ENCODE data around the gene YBX2. TPM values are rescaled to one million over a fixed set of nuclear protein-coding genes. Genes with fewer than 3 reads are reported as not detected.
"Not testable (repeated sequence)": the region's sequence is repeated elsewhere in the genome, so short reads cannot be mapped to it uniquely, and the experiment has no call there.

Gene YBX2
- 1 to 10 TPM; 1.2 to 2.4 (median 1.4) TPM for polyA plus RNA-seq (ENCODE audit: insufficient read depth in 1 of 5, insufficient read length in 5 of 5, low replicate concordance in 1 of 5)
- long read RNA-seq, donor 1 = 0 reads
- long read RNA-seq, donor 2 = 0 reads
- long read RNA-seq, donor 3, full-length matches to known transcripts = 2 of 2 reads
- long read RNA-seq, donor 3, partial matches to known transcripts = 0 of 2 reads
- long read RNA-seq, donor 3, other reads (novel, unspliced or antisense) = 0 of 2 reads
- long read RNA-seq, donor 4 = 0 reads
- long read RNA-seq, donor 5 = 0 reads
- long read RNA-seq, donor 6 = 0 reads
- long read RNA-seq, donor 7, partial matches to known transcripts = 0 of 1 reads
- long read RNA-seq, donor 7, other reads (novel, unspliced or antisense) = 0 of 1 reads
- long read RNA-seq, donor 8 = 0 reads

DNA sequence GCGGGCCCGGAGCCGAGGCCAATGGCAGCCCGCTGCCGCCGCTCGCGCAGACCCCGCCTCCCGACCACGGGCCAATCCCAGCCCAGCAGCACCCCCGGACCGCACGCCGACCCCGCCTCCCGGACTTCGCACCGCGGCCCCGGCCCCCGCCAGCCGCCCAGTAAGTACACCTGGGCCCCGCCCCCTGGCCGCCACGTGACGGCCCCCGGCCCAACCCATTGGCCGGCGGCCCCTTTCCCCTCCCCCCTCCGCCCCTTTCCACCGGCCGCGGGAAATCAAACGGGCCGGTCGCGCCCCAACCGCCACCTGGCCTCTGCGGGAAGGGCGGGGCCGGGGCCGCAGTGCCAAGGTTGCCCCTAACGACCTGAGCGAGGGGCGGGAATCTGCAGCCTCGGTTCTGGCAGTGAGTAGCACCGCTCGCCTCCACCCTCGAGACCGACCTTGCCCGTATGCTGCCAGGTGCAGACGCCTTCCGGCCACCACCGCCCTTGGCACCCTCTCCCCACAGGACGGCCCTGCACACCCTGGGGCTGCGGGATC lies at the start of gene YBX2:
Gene YBX2, minus strand, starts transcription at position 26 of the 540 bp plus-strand sequence. CDS start 139 bp downstream, outside the sequence.
- no peak for DNase-seq

DNA sequence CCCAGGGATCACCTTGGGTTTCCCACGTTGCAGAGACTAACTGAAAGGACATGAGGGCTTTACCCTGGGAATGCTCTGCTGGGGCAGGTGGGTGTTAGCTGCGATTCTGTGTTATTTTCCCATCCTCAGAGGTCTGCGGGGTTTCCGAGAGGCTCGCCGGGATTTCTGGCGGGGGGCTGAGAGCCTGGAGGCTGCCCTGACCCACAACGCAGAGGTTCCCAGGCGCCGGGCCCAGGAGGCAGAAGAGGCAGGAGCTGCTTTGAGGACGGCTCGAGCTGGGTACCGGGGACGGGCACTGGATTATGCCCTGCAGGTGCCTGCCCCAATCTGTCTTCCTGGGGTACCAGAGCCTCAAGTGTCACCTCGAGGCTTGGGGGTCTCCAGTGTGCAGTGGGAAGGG lies 48.8 kb upstream of the YBX2 start:
- no peak for DNase-seq

DNA sequence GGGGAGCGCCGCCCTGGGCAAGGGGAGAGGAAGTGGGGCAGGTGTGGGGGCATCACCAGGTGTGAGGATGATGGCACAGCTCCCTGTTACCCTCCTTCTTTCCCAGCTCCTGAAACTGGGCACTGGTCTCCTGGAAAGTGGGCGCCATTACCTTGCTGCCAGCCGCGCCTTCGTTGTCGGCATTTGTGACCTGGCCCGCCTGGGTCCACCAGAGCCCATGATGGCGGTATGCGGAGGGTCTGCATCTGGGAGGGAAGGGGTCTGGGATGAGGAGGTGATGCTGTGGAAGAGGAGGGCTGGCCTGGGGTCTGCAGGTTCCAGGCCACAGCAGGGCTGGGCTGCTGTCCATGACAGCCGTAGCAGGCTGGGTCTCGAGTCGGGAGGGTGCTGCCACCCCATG lies 47.4 kb upstream of the YBX2 start:
- no peak for DNase-seq

DNA sequence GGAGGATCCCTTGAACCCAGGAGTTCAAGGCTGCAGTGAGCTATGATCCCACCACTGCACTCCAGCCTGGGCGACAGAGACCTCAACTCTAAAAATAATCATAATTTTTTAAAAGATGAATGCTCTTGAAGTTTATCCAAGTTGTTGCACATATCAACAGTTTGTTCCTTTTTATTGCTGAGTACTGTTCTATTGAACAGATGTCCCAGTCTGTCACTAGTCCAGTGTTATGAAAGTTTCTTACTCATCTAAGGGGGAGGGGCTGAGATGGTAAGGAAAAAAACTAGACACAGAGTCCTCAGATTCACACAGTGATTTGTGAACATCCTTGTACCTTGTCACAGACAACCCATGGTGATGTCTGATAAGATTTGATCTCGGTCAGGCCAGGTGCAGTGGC lies 45.7 kb upstream of the YBX2 start:
- no peak for DNase-seq

DNA sequence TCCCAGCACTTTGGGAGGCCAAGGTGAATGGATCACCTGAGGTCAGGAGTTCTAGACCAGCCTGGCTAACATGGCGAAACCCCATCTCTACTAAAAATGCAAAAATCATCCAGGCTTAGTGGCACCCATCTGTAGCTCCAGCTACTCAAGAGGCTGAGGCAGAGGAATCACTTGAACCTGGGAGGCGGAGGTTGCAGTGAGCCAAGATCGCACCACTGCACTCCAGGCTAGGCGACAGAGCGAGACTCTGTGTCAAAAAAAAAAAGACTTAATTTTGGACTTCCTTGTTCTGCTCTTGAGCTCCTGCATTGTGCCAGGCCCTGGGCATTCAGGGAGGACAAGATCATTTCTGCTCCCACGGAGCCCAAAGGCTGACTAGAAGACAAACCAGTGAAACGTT lies 43.2 kb upstream of the YBX2 start:
- DNase-seq = not testable (repeated sequence)

DNA sequence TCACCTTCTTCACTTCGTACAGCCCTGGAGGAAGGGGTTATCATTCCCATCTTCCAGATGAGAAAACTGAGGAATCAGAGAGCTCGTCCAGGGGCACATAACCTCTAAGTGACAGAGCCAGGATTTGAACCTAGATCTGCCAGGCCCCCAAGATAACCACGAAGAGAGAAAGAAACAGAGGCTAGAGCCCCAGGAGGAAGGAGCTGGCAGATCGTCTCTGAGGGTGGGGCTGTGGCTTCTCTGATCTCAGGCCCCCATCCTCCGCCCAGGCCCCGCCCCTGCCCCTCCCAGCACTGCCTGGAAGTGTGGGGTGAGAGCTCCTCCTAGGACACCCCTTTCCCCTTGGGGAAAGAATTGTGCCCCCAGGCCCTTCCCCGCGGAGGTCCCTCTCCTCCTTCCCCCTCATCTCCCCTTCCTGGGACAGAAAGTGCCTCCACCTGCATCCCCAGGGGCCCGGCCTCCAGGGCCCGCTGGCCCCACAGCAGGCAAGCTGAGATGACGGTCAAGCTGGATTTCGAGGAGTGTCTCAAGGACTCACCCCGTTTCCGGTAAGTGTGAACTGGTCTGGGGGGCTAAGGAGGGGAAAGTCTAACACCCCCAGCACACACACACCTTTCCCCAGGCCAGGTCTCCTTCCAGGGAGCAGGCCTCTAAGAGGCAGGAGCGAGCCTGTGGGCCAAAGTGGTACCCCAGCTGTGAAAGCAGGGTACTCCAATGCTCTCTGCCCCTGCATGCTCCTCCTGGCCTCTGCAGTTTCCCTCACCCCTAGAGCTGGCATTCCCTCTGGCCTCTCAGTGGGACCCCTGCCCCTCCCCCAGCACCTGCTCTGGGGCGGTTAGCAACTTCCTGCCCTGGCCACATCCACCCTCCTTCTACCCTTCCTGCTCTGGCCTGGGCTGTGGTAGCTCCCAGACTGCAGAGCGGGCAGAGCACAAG lies 42.1 kb upstream of the YBX2 start, which contains the start of gene ACAP1:
Gene ACAP1, plus strand, starts transcription at position 290 of the 936 bp plus-strand sequence. Its CDS starts 206 bp downstream, at position 496.
- DNase-seq = no peak

DNA sequence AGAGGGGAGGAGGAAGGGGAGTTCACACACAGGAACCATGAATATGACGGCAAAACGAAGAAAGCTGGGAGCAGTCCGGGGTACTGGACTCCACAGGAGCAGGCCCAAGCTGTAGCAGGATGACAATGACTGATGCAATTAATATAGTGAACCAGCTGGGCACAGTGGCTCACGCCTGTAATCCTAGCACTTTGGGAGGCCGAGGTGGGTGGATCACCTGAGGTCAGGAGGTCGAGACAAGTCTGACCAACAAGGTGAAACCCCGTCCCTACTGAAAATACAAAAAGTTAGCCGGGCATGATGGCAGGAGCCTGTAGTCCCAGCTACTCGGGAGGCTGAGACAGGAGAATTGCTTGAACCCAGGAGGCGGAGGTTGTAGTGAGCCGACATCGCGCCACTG lies 41.3 kb upstream of the YBX2 start:
- DNase-seq = not testable (repeated sequence)

DNA sequence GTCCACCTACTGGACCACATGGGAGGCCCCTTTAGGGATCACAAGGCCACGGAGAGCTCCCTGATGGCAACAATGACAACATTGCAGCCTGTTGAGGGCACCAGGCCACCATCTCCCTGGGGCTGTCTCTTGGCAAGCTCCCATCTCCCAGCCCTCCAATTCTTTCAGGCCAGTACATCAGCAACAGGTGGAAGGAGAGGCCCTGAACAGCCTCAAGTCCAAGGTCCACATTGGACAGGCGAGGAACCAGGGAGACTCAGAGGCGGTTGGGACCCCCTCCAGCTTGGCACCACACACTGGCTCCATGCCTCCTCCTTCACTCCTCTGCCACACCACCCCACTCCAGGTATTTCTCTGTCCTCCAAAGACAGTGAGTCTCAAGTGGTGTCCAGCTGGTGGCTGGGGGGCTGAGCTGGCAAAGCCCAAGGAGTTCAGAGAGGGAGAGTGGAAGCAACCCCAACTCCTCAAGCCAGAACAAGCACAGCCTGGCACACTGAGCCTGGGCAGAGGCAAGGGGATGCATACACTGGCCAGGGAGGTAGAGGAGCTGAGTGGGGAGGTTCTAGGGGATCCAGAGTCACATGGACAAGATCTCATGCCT lies 40.6 kb upstream of the YBX2 start:
- no peak for DNase-seq

DNA sequence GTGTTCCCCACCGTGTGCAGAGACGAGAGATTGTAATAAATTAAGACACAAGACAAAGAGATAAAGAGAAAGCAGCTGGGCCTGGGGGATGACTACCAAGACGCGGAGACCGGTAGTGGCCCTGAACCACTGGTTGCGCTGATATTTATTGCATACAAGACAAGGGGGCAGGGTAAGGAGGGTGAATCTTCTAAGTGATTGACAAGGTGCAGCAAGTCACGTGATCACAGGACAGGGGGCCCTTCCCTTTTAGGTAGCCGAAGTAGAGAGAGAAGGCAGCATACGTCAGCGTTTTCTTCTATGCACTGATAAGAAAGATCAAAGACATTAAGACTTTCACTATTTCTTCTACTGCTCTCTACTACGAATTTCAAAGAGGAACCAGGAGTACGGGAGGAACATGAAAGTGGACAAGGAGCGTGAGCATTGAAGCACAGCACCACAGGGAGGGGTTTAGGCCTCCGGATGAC lies 38.2 kb upstream of the YBX2 start:
- not testable (repeated sequence) for DNase-seq

DNA sequence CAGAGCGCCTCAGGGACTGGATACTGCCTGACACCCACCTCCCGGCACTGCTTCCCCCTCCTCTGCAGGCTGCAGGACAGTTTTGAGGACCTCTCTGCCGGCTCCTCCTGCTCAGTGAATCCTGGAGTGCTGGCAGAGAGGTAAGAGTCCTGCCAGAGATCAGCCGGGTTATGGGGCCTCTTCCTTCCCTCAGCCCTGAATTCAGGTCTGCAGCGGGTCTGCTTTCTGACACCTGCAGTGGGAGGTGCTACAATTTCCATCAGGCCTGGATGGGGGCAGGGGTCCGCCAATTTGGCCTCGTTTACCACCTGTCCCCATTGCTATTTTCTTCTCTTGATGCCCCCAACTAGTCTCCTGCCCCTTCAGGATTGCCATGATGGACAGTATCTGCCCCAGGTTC lies 37.7 kb upstream of the YBX2 start:
- DNase-seq = no peak

DNA sequence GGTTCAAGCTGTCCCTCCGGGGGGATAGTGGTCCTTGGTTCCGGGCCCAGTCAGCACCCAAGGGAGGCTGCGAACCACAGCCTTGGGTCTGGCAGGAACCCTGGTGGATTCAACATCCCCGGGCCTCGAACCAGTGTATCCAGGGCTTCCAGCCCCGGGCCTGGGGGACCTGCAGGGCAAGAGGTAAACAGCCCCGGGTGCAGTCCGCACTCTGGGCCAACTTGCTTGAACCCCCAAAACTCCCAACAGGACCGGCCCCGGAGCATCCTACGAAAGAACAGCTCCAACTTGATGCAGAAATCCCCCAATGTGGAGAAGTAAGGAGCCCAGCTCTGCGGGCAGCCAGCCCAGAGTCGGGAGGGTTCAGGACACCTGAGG lies 36.2 kb upstream of the YBX2 start:
- no peak for DNase-seq

DNA sequence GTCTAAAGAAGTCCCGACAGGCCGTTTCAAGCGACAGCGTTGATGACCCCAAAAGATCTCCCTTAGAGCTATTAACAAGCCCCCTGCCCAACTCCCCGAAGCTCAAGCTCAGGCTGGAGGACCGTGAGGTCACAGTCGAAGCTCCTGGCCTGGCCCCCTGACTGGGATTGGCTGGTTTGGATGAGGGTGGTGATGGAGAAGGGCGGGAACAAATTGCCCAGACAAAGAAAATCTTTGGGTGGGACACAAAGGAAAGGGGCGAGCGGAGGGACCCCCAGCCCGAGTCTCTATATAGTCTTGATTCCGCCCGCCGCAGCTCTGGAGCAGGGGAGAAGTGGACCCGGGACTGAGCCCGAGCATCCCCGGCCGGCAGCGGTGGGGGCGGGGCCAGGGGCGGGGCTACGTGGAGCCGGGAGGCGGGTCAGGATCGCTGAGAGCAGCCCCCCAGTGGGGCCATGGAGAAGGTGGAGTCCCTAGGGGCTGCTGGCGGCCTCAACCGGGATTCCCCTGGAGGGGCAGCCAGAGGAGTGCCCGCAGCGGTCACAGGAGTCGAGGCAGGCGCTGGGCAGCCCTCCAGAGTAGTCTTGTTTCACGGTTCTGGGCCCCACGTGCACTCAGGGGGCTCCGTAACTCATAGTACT lies 35.7 kb upstream of the YBX2 start:
- peak in 1 of 2 donors; percentile 79 for DNase-seq

DNA sequence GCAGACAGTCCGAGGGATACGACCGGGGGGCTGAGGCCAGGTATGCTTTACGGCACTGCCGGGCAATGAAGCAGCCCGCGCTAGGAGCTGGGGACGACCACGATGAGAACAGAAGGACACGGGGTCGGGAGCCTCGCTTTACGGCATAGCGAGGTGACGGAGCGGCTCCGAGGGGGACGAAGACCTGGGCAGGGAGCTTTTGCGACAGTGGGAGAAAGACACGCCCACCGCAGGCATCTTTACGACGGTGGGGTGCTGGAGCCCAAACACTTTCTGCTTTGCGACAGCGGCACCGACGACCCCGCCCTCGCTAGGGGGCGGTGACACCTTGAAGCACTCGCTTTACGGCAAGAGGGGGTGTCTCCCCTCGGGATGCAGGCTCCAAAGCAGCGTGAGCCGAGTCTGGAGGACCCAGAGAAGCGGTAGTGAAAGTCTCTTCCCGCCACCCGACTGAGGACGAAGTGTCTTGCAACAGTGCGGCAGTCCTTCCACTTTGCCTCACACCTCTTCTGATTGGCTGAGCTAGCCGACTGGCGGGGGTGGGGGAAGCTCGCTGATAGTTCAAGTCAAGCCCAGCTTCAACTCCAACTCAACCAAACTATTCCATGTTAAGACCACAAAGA lies 35.0 kb upstream of the YBX2 start:
- peak; percentile 99 for DNase-seq

DNA sequence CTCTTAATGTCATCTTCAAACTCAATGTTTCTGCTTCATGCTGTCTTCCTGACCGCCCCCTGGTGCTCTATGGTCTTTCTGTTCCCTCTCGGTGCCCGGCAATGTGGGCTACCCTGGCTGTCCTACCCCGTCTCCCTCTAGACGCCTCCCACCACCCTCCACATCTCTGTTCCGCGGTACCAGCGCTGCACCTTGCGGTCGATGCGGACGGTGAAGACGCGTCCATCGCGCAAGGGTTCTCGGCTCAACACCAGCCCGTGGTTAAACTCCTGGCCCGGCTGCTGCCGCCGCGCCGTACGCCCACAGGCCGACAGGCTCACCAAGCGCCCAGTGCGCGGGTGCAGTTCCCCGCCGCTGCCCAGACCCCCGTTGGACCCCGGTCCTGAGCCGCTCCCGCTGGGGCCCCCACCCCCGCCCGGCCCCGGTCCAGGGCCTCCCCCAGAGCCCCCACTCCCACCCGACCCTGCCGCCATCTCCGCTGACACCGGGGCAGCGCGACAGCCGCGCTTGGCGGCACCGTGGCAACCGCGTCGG lies 34.5 kb upstream of the YBX2 start, which contains the start of gene NEURL4:
Gene NEURL4, minus strand, starts transcription at position 496 of the 534 bp plus-strand sequence. Its CDS starts 23 bp downstream, at position 473.
- no peak for DNase-seq

DNA sequence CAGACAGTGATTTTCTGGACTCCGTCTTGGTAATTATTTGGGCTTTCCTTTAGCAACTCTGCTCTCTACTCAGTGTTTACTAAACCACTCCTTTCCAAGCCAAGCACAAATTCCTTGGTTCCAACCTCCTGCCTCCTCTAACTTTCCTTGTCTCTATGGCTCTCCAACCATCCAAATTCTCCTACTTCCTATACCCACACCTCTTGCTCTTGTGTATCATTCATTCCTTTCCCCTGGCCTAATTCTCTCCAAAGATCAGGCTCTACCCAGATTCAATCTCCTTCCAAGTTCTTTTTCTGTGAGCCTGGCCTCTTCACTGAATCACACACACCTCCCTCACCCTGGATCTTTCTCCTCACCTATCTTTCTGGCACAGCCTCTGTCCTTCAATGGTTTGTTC lies 33.6 kb upstream of the YBX2 start:
- DNase-seq = no peak

DNA sequence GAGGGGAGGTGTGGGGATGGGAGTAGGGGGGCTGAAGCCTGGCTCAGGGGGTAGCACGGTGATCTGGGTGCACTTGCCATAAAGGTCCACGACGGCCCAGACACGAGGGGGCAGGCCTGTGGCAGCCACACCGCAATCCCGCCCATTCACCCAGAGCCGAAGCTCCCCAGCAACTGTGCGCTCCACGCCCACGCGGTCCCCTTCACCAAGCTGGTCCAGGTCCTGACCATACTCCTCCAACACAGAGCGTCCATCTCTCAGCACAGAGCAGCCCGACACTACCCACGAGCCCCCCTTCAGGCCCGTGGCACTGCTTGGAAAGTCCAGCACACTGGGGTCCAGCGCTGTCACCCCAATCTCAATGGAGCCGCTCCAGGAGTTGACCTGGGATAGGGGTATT lies 33.1 kb upstream of the YBX2 start:
- no peak for DNase-seq

DNA sequence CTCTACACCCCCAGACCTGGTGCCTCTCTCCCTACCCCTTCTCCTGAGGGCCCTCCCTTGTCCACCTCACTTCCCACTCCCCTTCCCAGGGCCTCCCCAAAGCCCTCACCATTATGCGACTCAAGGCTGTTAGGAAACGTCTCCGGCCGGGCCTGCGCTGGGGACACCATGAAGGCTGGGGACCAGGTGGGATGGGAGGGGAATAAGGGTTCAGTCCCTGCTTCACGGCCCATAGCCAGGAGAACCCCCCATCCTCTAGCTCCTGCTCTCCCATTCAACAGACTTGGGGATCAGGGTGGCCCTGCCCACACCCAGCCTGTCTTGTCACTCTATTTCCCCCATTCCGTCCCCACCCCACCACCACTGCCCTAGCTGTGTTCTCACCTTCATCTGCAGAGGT lies 32.6 kb upstream of the YBX2 start:
- no peak for DNase-seq

DNA sequence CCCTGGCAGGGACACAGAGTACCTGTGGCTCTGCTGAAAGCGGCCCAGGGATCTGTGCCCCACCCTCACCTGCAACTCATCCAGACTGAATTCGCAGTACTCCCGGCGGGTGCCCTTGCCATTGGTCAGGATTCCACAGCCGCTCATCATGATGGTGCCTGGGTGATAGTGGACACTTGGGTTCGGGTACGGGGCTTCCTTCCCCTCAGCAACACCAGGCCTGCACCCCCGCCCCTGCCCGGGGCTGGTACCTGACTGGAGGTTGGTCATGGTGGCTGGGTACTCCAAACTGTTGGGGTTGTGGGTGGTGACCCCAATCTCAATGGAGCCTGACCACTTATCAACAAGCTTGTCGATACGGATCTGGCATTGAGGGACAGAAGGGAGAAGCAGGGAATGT lies 31.7 kb upstream of the YBX2 start:
- DNase-seq = no peak

DNA sequence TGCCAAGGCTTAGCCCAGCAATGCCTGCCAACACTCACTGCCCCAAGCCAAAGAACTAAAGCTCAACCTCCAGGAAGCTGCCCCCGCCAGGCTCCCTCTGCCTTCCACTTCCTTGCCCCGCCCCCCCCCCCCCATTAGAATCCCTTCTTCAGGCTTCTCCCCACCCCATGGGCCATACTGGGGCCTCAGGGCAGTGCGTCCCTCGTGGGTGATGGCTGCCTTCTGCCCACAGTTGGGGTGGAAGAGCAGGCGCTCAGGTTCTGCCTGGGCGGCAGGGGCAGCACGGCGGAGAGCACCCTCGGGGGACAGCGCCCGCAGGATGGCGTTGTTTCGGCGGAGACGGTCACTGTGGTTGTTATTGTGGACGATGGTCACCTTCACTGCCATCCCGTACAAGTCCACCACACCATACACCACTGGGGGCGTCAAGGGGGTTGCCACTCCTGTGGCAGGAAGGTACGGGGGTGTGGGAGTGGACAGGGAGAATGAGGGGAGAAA lies 30.6 kb upstream of the YBX2 start:
- no peak for DNase-seq

DNA sequence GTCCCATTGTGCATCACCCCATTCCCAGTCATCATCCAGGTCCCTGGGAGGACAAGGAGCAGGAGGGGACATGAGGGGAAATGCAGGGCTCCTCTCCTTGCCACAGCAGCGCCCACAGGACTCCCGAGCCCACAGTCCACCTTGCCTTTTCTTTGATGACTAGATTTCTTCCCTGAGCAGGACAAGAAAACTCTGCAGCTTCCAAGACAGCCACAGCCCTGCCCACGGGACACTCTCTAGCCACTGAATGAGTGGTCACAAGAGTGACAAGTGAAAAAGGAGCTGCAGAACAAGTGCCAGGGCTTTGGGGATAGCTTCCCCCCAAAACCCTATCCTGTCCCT lies 30.0 kb upstream of the YBX2 start:
- DNase-seq = no peak

Measured in right lung (tissue), 10 donors.